NCI-H1105 treated with DMSO at 0.1 percent for 48 hours (cell line): ENCODE measurements around the gene CMIP.

ENCODE experiments used
- DNase-seq: peaks from one replicate; lab custom pipeline; 2025; lab: John Stamatoyannopoulos, UW

The CMIP gene

GRCh38 chr16:81748476-81749198 lies 304.0 kb downstream of the CMIP start:
- no peak for DNase-seq

DNA sequence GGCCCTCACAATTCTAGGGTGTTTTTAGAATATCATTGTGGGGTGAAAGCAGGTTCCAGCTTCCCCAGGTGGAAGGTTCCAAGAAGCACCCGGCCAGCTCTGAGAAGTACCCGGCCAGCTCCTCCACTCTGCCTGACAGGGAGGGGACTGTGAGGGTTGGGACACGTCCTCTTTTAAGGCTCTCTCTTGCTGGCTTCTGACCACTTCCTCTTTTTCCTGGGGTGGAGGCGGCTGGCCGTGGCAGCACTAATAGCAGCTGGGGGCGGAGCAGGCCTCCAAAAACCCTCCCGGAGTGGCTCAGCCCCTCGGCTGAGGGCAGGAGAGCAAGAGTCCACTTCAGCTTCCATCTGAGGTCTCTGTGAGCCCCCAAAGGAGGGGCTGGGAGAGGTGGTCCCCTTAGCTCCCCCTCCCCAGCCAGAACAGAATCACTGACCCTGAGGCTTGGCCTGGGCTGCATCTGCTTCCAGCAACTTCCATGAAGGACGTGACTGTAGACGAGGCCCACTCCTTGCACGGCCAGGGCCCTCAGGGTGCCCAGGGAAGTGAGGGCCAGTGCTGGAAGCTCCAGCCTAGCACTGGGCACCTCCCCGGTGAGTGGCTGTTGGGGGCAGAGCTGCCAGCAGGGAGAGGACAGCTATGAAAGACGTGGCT lies 307.7 kb downstream of the CMIP start:
- DNase-seq, result no peak

DNA sequence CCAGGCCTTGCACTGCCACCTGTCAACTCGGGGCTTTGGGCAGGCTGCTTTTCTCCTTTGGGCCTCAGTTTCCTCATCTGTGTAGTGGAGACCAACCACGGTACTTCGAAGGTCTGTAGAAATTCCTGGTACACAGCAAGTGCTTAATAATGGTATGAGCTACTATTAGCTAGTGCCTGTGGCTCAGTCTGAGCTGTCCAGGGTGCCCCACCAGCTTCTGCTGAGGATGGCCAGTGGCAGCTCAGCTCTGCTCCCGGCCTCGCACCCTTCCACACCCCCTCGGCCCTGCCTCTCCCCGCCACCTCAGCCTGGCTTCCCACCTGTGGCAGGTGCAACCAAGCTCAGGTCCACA lies 308.2 kb downstream of the CMIP start:
- DNase-seq, result no peak

DNA sequence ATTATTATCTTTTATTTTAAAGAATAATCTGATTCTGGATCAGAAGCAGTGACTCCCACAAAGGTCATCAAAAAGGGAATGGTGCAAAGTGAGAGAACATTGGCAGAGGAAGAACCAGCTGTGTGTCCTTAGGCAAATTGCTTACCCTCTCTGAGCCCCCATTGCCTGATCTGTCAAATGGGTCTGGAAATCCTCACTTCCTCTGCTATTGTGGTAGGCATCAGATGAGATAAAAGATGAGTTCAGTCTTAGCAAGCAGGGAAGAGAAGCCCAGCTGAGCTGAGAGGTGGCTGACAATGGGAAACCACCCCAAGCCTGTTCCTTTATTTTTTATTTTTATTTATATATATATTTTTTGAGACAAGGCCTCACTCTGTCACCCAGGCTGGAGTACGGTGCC lies 310.2 kb downstream of the CMIP start:
- no peak for DNase-seq

- no peak for DNase-seq
Measured at GRCh38 chr16:81755915-81756614, 311.5 kb downstream of the CMIP start.

- DNase-seq, result no peak
Measured at GRCh38 chr16:81756615-81757356, 312.2 kb downstream of the CMIP start.

GRCh38 chr16:81758376-81758775 lies 313.8 kb downstream of the CMIP start:
- no peak for DNase-seq
